ENCODE measurements around the gene RXRG.

DNA sequence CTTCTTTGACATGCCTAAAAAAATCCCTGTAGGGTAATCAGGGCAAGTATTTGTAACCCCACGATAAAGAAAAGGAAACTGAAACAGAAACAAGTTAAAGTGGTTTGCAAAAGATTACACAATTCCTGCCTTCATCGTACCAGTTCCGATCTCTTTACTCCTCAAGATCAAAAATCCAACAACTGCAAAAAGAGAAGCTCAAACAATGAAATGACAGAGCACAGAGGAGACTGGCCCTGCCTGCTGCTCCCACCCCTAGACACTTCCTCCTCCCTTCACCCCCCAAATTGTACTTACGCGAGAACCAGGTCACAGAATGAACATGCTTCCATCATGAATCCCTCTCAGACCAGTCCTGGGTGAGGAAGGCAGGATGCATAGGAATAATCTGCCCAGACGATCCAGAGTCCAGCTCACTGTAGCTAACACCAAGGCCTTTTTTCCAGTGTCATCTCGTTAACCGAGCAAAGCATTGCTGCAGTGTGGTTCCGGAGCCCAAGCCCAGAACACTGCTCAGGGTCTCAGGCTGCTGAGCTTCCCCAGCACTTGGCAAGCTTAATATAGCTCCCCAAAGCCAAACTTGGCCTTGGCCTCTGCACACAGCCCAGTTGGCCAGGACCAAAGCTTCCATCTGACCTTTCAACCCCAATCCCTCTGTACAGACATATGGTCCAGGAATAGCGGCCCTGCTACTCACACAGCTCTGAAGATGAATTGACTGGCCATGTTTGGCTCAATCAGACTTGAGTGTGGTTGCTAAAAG lies 20.3 kb downstream of the RXRG start:
- TF ChIP-seq, protein P1, sequence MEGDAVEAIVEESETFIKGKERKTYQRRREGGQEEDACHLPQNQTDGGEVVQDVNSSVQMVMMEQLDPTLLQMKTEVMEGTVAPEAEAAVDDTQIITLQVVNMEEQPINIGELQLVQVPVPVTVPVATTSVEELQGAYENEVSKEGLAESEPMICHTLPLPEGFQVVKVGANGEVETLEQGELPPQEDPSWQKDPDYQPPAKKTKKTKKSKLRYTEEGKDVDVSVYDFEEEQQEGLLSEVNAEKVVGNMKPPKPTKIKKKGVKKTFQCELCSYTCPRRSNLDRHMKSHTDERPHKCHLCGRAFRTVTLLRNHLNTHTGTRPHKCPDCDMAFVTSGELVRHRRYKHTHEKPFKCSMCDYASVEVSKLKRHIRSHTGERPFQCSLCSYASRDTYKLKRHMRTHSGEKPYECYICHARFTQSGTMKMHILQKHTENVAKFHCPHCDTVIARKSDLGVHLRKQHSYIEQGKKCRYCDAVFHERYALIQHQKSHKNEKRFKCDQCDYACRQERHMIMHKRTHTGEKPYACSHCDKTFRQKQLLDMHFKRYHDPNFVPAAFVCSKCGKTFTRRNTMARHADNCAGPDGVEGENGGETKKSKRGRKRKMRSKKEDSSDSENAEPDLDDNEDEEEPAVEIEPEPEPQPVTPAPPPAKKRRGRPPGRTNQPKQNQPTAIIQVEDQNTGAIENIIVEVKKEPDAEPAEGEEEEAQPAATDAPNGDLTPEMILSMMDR (conservative IDR thresholded peaks at IDR 0.05 in 1 of 2, IDR thresholded peaks at IDR 0.05 in 1 of 2; ENCODE audit: extremely low read depth in 1 of 2, insufficient read depth in 1 of 2, low read depth in 1 of 2, low read length in 2 of 2) = no peak
- TF ChIP-seq EZH2 (IDR thresholded peaks at IDR 0.05; ENCODE audit: borderline replicate concordance, low read length) = no peak

All from mammary epithelial cell (primary cell).